Epithelial cell of proximal tubule (primary cell): Measurements from ENCODE around the gene KSR1. TPM values are rescaled to one million over a fixed set of nuclear protein-coding genes. Genes with fewer than 3 reads are reported as not detected.
A peak's percentile ranks its signal among the peaks of the same experiment; 100 is the strongest.

Experiments used
- DNase-seq: peaks from one replicate; pipeline ENCODE4 v3.0.0-alpha.2; 2011; ENCODE audit warnings: low read depth
- H3K4me3 ChIP-seq: 2 replicates; pipeline ENCODE4 v1.5.1; 2011; ENCODE audit warnings: low read depth, mild to moderate bottlenecking, low read length
- total RNA-seq: library from RNA; depleted of rRNA; stranded (reverse); fragments of >200 nt; gene quantifications from 2 replicates; pipeline ENCODE4 v1.2.3, GENCODE V29; 2015
- TF ChIP-seq, protein P1 (sequence below): conservative IDR thresholded peaks from 2 replicates; pipeline ENCODE4 v1.5.1; 2012; ENCODE audit warnings: low read depth, mild to moderate bottlenecking, low read length

Gene KSR1
- total RNA-seq, 1 donor from 2014 or later = 19.9 TPM

DNA sequence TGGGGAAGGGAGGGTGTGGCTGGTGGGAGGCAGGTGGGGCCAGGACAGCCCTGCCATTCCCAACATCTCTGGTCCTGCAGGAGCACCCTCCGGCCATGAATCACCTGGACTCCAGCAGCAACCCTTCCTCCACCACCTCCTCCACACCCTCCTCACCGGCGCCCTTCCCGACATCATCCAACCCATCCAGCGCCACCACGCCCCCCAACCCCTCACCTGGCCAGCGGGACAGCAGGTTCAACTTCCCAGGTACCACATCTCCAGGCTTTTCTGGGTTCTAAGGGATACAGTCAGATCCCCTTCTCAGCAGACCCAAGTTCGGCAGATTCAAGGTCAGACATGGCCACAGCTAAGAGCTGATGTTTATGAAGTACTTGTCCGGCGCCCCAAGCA lies 140.9 kb downstream of the KSR1 start:
- no peak for DNase-seq
- TF ChIP-seq, protein P1, sequence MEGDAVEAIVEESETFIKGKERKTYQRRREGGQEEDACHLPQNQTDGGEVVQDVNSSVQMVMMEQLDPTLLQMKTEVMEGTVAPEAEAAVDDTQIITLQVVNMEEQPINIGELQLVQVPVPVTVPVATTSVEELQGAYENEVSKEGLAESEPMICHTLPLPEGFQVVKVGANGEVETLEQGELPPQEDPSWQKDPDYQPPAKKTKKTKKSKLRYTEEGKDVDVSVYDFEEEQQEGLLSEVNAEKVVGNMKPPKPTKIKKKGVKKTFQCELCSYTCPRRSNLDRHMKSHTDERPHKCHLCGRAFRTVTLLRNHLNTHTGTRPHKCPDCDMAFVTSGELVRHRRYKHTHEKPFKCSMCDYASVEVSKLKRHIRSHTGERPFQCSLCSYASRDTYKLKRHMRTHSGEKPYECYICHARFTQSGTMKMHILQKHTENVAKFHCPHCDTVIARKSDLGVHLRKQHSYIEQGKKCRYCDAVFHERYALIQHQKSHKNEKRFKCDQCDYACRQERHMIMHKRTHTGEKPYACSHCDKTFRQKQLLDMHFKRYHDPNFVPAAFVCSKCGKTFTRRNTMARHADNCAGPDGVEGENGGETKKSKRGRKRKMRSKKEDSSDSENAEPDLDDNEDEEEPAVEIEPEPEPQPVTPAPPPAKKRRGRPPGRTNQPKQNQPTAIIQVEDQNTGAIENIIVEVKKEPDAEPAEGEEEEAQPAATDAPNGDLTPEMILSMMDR = no peak
- no peak overlapping the region for H3K4me3 ChIP-seq

DNA sequence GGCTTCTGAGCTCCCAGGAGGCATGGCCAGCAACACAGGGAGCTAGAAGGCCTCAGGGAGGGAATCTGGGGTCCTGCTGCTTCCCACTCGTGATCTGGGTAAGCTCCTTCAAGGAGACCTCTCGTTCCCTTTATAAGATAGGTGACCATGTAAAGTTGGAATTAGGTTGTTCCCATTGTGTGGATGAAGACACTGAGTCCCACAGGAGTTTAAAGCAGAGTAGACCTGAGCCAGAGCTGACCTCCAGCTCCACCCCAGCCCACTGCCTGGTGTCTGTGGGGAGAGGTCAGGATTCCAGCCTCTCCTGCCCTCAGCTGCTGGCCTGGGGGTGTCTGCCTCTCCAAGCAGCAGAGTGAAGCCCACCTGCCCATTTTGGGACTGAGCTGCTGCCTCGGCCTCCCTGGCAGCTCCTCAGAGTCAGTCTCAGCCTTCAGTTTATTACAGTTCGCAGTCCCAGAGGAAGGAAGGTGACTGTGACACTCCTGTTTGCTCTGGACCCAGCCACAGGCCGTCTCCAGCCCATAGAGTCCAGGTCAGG lies 141.6 kb downstream of the KSR1 start:
- TF ChIP-seq, protein P1 = no peak
- no peak for DNase-seq
- H3K4me3 ChIP-seq = no peak overlapping the region

DNA sequence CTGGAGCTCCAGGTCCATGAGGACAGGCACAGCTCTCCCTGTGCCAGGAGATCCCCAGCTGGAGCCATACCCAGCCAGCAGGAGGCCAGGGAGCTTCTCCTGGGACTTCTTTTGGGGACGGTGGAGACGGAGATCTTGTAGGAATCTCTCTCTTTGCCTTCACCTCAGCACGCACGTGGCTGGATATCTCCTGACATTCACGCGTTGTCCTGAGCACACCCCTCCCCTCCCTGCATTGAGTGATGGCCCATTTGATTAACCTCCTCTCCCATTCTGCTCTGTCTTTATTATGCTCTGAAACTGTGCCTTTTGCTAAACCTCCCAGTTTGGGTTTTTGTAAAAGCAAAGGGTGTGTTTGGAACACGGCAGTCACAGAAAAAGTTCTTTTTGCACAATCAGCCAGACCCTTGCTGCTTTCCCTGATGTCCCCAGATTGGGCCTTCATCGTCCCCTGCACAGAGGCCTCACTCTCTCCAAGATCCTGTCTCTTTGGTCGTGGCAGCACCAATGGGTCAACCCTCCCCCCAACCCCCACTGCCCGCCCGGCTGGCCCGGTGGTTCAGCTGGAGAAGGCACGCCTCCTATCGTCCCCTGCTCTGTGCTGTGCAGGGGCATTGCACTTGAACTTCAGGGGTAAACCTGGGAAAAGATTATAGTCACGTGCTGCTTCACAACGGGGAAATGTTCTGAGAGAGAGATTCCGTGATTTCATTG lies 142.2 kb downstream of the KSR1 start:
- TF ChIP-seq, protein P1 = no peak
- DNase-seq = no peak
- H3K4me3 ChIP-seq = no peak overlapping the region

DNA sequence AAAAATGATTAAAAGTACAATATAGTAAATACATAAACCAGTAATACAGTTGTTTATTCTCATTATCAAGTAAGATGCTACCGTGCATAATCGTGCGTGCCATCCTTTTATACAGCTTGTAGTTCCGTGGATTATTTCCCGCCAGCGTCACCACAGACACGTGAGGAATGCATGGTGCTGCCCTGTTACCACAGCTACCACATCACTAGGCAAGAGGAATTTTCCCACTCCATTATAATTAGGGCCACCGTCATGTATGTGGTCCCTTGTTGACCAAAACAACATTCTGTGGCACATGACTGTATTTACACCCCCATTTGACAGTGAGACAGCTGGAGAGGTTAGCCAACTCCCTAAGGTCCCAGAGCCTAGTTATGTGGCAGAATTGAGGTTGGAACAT lies 144.2 kb downstream of the KSR1 start:
- no peak overlapping the region for H3K4me3 ChIP-seq
- no peak for DNase-seq
- TF ChIP-seq, protein P1 = no peak

DNA sequence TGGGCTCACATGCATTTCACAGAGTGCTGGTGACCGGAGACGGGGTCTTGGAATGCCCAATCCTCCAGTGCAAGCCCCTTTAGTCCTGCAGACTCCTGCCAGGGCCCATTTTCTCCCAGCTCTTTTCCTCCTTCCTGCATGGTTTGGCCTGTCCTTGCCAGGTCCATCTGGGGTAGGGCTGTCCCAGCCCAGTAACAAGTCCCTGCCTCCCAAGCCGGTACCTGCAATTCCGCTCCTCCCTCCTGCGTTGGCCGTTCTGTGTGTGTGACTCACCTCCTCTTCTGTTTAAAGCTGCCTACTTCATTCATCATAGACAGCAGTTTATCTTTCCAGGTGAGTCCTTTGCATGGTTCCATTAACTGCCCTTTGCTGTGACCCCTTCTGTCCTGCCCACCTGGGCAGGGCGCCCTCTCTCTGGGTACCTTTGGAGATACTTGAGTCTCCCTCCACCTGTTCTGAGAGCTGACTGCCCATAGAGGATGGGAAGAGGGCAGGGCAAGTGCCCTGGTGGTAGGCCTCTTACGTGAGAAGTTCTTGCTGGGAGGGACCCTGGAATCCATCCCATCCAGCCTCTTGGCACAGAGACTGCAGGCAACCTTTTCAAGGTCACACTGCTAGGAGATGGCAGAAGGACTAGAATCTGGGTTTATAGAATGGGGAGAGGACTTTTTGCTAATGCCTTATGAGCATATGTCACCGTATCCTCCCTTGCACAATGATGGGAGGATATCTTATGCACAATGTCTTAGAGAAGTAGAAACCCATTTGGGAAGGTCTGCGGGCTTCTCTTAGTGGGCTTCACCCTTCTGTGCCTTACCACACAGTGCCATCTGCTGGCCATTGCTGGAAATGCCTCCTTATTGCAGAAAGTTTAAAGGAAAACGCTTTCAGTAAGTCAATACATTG lies 145.1 kb downstream of the KSR1 start:
- no peak for DNase-seq
- TF ChIP-seq, protein P1 = peak; percentile 95
- H3K4me3 ChIP-seq = no peak overlapping the region

DNA sequence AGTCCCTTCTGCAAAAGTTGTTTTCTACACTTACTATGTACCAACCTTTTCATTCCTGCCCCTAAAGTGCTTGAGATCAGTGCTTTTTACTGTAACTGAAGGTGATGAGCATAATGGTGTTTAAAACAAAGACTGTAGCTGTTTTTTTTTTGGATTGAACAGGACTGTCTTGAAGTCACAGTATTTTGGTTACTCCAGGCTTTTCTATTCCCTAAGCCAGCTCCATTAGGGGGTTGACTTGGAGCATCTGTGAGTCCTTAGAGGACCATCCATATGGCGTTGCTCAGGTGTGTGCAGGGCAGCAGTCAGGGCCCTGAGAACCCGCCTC lies 145.7 kb downstream of the KSR1 start:
- TF ChIP-seq, protein P1 = no peak
- no peak overlapping the region for H3K4me3 ChIP-seq
- no peak for DNase-seq
